Neutrophil (primary cell): ENCODE data around the gene KLHDC8A.

Source experiments
- H3K27ac ChIP-seq: fragments of 200-600 bp; sonication (generic); 2 replicates; pipeline ENCODE4 v1.5.1; 2016; ENCODE audit warnings: mild to moderate bottlenecking, moderate library complexity
- H3K27me3 ChIP-seq: fragments of 200-600 bp; sonication (generic); 2 replicates; pipeline ENCODE4 v1.6.0; 2016; ENCODE audit warnings: mild to moderate bottlenecking
- H3K36me3 ChIP-seq: fragments of 200-600 bp; sonication (generic); 2 replicates; pipeline ENCODE4 v1.5.1; 2017
- H3K4me1 ChIP-seq, 2 experiments: fragments of 200-600 bp in 1 of 2; sonication (generic) in 1 of 2; 1 replicate in 1 of 2; 2 replicates in 1 of 2; pipeline versions ENCODE4 v1.5.1 to v1.6.1; 2013 to 2016; ENCODE audit warnings: low read depth in 1 of 2, low read length in 1 of 2, mild to moderate bottlenecking in 1 of 2, moderate library complexity in 1 of 2; ENCODE audit not compliant: control insufficient read depth in 1 of 2, insufficient read depth in 1 of 2
- H3K4me3 ChIP-seq, 2 experiments: fragments of 200-600 bp in 1 of 2; sonication (generic) in 1 of 2; 1 replicate in 1 of 2; 2 replicates in 1 of 2; pipeline ENCODE4 v1.5.1; 2013 to 2016; ENCODE audit warnings: low read depth in 1 of 2, low read length in 1 of 2, mild to moderate bottlenecking in 1 of 2, moderate library complexity in 1 of 2
- H3K9me3 ChIP-seq: fragments of 200-600 bp; sonication (generic); 2 replicates; pipeline ENCODE4 v1.5.1; 2016
- CTCF ChIP-seq: fragments of 200-600 bp; sonication (generic); IDR thresholded peaks from 2 replicates; pipeline ENCODE4 v1.5.1; 2016; ENCODE audit warnings: antibody characterized with exemption

KLHDC8A gene

DNA sequence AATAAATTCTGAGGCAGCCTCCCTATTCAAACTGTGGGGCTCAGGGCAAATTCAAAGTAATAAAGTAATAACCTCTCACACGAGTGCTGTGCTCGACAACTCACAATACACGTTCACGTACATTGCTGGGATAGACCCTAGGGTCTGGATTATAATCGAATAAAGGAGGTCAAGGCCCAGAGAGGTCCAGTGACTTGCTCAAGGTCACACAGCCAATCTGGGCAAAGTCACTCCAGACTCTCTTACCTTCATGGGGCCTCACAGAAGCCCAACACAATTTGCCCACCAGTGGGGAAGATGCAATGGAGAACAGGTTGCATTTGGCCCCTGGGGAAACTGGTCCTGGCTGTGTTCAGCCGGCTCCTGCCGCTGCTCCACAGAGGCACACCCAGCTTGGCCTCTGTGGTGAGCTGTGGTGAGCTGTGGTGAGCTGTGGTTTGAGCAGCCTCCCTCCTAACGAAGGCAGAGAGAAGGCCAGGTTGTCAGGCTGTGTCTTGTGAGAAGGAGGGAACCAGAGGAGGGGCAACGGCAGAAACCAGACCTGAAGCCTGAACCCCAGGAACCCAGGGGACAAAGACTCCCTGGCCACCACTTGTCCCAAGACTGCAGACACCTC, 70.3 kb downstream of the KLHDC8A start:
- H3K27ac ChIP-seq: peak overlapping the region; percentile 100
- no peaks in the 10 kb centered on the region for H3K36me3 ChIP-seq
- peak overlapping the region; percentile 56 to 62 for H3K4me3 ChIP-seq
- TF ChIP-seq CTCF: no peak
- H3K9me3 ChIP-seq: no peaks in the 10 kb centered on the region
- no peaks in the 10 kb centered on the region for H3K27me3 ChIP-seq
- peaks cover 65 to 66% of the 10 kb centered on the region in 2 experiments for H3K4me1 ChIP-seq
